ENCODE data around the gene RTL9. TPM values are rescaled to one million over a fixed set of nuclear protein-coding genes. Genes with fewer than 3 reads are reported as not detected.

The RTL9 gene
- total RNA-seq, 1 experiment from 2014 or later, result 0.29 TPM

- H4K20me1 ChIP-seq (ENCODE audit: low read length), result no peaks in the 10 kb centered on the region
- intact Hi-C loops (cut with micrococcal nuclease), result loop anchor here (2.0 kb wide), 1 partner anchor 19 kb away; no protein-coding TSS in a partner anchor
- no peaks in the 10 kb centered on the region for H3F3A ChIP-seq (ENCODE audit: low read length, unreplicated experiment)
- no peaks in the 10 kb centered on the region for H3K9me2 ChIP-seq (replicated peaks; ENCODE audit: low read length)
- H3K27me3 ChIP-seq (ENCODE audit: low read length), result no peaks in the 10 kb centered on the region
- peak overlapping the region; percentile 74 for H3K4me2 ChIP-seq (ENCODE audit: low read length)
- H3K4me1 ChIP-seq (ENCODE audit: insufficient read depth, low read length), result peaks cover 20% of the 10 kb centered on the region
- H3K27ac ChIP-seq (ENCODE audit: low read length), result peak overlapping the region; percentile 92
- peak; percentile 78 for DNase-seq
- peak overlapping the region; percentile 71 for H2AFZ ChIP-seq (ENCODE audit: low read length)
- H3K79me2 ChIP-seq (ENCODE audit: low read length), result no peaks in the 10 kb centered on the region
- no peak for TF ChIP-seq EZH2phosphoT487 (IDR thresholded peaks at IDR 0.05; ENCODE audit: borderline replicate concordance, low read length)
- no peak for TF ChIP-seq EZH2 (IDR thresholded peaks at IDR 0.05; ENCODE audit: low read length, unreplicated experiment)
- TF ChIP-seq, protein P1, sequence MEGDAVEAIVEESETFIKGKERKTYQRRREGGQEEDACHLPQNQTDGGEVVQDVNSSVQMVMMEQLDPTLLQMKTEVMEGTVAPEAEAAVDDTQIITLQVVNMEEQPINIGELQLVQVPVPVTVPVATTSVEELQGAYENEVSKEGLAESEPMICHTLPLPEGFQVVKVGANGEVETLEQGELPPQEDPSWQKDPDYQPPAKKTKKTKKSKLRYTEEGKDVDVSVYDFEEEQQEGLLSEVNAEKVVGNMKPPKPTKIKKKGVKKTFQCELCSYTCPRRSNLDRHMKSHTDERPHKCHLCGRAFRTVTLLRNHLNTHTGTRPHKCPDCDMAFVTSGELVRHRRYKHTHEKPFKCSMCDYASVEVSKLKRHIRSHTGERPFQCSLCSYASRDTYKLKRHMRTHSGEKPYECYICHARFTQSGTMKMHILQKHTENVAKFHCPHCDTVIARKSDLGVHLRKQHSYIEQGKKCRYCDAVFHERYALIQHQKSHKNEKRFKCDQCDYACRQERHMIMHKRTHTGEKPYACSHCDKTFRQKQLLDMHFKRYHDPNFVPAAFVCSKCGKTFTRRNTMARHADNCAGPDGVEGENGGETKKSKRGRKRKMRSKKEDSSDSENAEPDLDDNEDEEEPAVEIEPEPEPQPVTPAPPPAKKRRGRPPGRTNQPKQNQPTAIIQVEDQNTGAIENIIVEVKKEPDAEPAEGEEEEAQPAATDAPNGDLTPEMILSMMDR (conservative IDR thresholded peaks at IDR 0.05; ENCODE audit: low read depth, low read length), result no peak
- POLR2A ChIA-PET (ENCODE audit: unreplicated experiment), result interaction anchor here (0.6 kb wide), 1 partner anchor 178 kb away, joined by 4 read pairs; no protein-coding TSS in a partner anchor
- H3K4me3 ChIP-seq (ENCODE audit: low read length), result peak overlapping the region; percentile 52; the same call in 1 of the 2 replicates
- peak overlapping the region; percentile 54 for H3K9ac ChIP-seq (ENCODE audit: low read length)
- peak; percentile 99 for ATAC-seq
- BruUV-seq (replicated peaks), result TSS peak; percentile 67
- CTCF ChIA-PET, result interaction anchor here (0.6 kb wide), 2 partner anchors 25 to 804 kb away, joined by 5 to 9 read pairs; no protein-coding TSS in a partner anchor
- H3K36me3 ChIP-seq (ENCODE audit: low read depth, low read length), result no peaks in the 10 kb centered on the region
- no peaks in the 10 kb centered on the region for H3K9me3 ChIP-seq (ENCODE audit: low read length)
Measured at GRCh38 chrX:110341189-110342035, 17.2 kb upstream of the RTL9 start.

GRCh38 chrX:110346681-110347080, 12.0 kb upstream of the RTL9 start:
- H3K27me3 ChIP-seq (ENCODE audit: low read length), result no peaks in the 10 kb centered on the region
- H3K4me1 ChIP-seq (ENCODE audit: insufficient read depth, low read length), result peaks cover 1% of the 10 kb centered on the region; the same call in 1 of the 2 replicates
- TF ChIP-seq, protein P1 (conservative IDR thresholded peaks at IDR 0.05; ENCODE audit: low read depth, low read length), result no peak
- TF ChIP-seq EZH2phosphoT487 (IDR thresholded peaks at IDR 0.05; ENCODE audit: borderline replicate concordance, low read length) (no peak), EZH2 (IDR thresholded peaks at IDR 0.05; ENCODE audit: low read length, unreplicated experiment) (no peak)
- no peaks in the 10 kb centered on the region for H3K9me3 ChIP-seq (ENCODE audit: low read length)
- H3K4me2 ChIP-seq (ENCODE audit: low read length), result no peak overlapping the region
- ChIA-PET POLR2A (ENCODE audit: unreplicated experiment) (no interaction called here), CTCF (no interaction called here)
- no peaks in the 10 kb centered on the region for H3K9me2 ChIP-seq (replicated peaks; ENCODE audit: low read length)
- H4K20me1 ChIP-seq (ENCODE audit: low read length), result no peaks in the 10 kb centered on the region
- no peak for ATAC-seq
- H2AFZ ChIP-seq (ENCODE audit: low read length), result no peak overlapping the region
- intact Hi-C loops (cut with micrococcal nuclease), result no loop called here
- H3F3A ChIP-seq (ENCODE audit: low read length, unreplicated experiment), result no peaks in the 10 kb centered on the region
- H3K9ac ChIP-seq (ENCODE audit: low read length), result no peak overlapping the region
- DNase-seq, result no peak
- no peaks in the 10 kb centered on the region for H3K79me2 ChIP-seq (ENCODE audit: low read length)
- no peaks in the 10 kb centered on the region for H3K36me3 ChIP-seq (ENCODE audit: low read depth, low read length)
- no TSS peak for BruUV-seq (replicated peaks)
- no peak overlapping the region for H3K27ac ChIP-seq (ENCODE audit: low read length)
- H3K4me3 ChIP-seq (ENCODE audit: low read length), result no peak overlapping the region

DNA sequence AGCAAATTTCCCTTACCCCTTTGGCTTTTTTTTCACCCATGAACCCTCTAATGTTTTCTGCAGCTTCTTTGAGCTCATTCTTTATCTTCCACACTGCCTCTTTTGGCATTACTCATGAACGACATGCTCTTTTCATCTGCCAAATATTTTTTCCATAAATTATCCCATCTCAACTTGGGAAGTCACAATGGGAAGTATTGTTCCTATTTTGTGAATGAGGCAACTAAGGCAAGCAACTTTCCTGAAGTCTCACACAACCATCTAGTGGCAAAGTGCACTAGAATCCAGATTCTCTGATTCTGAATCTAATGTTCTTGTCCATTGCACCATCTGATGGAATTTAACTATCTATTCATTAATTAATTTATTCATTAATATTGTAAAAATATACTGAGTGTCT, 625 bp downstream of the RTL9 start:
- no peak overlapping the region for H3K4me2 ChIP-seq (ENCODE audit: low read length)
- H3K9me2 ChIP-seq (replicated peaks; ENCODE audit: low read length), result no peaks in the 10 kb centered on the region
- no peak overlapping the region for H3K4me3 ChIP-seq (ENCODE audit: low read length)
- H2AFZ ChIP-seq (ENCODE audit: low read length), result no peak overlapping the region
- H3K4me1 ChIP-seq (ENCODE audit: insufficient read depth, low read length), result peaks cover 14% of the 10 kb centered on the region
- H4K20me1 ChIP-seq (ENCODE audit: low read length), result no peaks in the 10 kb centered on the region
- no peak for ATAC-seq
- ChIA-PET CTCF (interaction anchor here (0.6 kb wide), 1 partner anchor 73 kb away, joined by 3 read pairs; no protein-coding TSS in a partner anchor), POLR2A (ENCODE audit: unreplicated experiment) (no interaction called here)
- no peaks in the 10 kb centered on the region for H3K36me3 ChIP-seq (ENCODE audit: low read depth, low read length)
- intact Hi-C loops (cut with micrococcal nuclease), result no loop called here
- no peaks in the 10 kb centered on the region for H3K79me2 ChIP-seq (ENCODE audit: low read length)
- no peak for DNase-seq
- BruUV-seq (replicated peaks), result no TSS peak
- H3K9me3 ChIP-seq (ENCODE audit: low read length), result no peaks in the 10 kb centered on the region
- TF ChIP-seq, protein P1 (conservative IDR thresholded peaks at IDR 0.05; ENCODE audit: low read depth, low read length), result no peak
- TF ChIP-seq EZH2phosphoT487 (IDR thresholded peaks at IDR 0.05; ENCODE audit: borderline replicate concordance, low read length) (no peak), EZH2 (IDR thresholded peaks at IDR 0.05; ENCODE audit: low read length, unreplicated experiment) (no peak)
- H3K27me3 ChIP-seq (ENCODE audit: low read length), result no peaks in the 10 kb centered on the region
- H3F3A ChIP-seq (ENCODE audit: low read length, unreplicated experiment), result no peaks in the 10 kb centered on the region
- no peak overlapping the region for H3K9ac ChIP-seq (ENCODE audit: low read length)
- H3K27ac ChIP-seq (ENCODE audit: low read length), result no peak overlapping the region

Data from PC-3 (cell line).